ENCODE results near the gene VPS13D. TPM values are rescaled to one million over a fixed set of nuclear protein-coding genes. Genes with fewer than 3 reads are reported as not detected.

VPS13D gene
- total RNA-seq, 1 experiment from 2014 or later = 30.7 TPM

- Histone ChIP-seq H3K27ac (ENCODE audit: low read length) (no peak overlapping the region), H4K20me1 (ENCODE audit: low read length) (no peaks in the 10 kb centered on the region), H3K79me2 (ENCODE audit: low read length) (no peaks in the 10 kb centered on the region), H3K9me2 (replicated peaks; ENCODE audit: low read length) (no peaks in the 10 kb centered on the region), H2AFZ (ENCODE audit: low read length) (no peak overlapping the region), H3K9me3 (ENCODE audit: low read length) (no peaks in the 10 kb centered on the region), H3F3A (ENCODE audit: low read length, unreplicated experiment) (no peaks in the 10 kb centered on the region), H3K9ac (ENCODE audit: low read length) (no peak overlapping the region), H3K4me2 (ENCODE audit: low read length) (no peak overlapping the region), H3K4me3 (ENCODE audit: low read length) (no peak overlapping the region), H3K36me3 (ENCODE audit: low read depth, low read length) (no peaks in the 10 kb centered on the region), H3K4me1 (ENCODE audit: insufficient read depth, low read length) (peaks cover 14% of the 10 kb centered on the region), H3K27me3 (ENCODE audit: low read length) (no peaks in the 10 kb centered on the region)
- intact Hi-C loops (cut with micrococcal nuclease) = no loop called here
- ChIA-PET CTCF (no interaction called here), POLR2A (ENCODE audit: unreplicated experiment) (no interaction called here)
- no peak for ATAC-seq
- no TSS peak for BruUV-seq (replicated peaks)
- no peak for DNase-seq
- TF ChIP-seq EZH2phosphoT487 (IDR thresholded peaks at IDR 0.05; ENCODE audit: borderline replicate concordance, low read length) = no peak
- TF ChIP-seq, protein P1, sequence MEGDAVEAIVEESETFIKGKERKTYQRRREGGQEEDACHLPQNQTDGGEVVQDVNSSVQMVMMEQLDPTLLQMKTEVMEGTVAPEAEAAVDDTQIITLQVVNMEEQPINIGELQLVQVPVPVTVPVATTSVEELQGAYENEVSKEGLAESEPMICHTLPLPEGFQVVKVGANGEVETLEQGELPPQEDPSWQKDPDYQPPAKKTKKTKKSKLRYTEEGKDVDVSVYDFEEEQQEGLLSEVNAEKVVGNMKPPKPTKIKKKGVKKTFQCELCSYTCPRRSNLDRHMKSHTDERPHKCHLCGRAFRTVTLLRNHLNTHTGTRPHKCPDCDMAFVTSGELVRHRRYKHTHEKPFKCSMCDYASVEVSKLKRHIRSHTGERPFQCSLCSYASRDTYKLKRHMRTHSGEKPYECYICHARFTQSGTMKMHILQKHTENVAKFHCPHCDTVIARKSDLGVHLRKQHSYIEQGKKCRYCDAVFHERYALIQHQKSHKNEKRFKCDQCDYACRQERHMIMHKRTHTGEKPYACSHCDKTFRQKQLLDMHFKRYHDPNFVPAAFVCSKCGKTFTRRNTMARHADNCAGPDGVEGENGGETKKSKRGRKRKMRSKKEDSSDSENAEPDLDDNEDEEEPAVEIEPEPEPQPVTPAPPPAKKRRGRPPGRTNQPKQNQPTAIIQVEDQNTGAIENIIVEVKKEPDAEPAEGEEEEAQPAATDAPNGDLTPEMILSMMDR (conservative IDR thresholded peaks at IDR 0.05; ENCODE audit: low read depth, low read length) = no peak
- no peak for TF ChIP-seq EZH2 (IDR thresholded peaks at IDR 0.05; ENCODE audit: low read length, unreplicated experiment)
Observed at GRCh38 chr1:12553963-12554362, 324.1 kb downstream of the VPS13D start.

- Histone ChIP-seq H3K36me3 (ENCODE audit: low read depth, low read length) (no peaks in the 10 kb centered on the region), H3K4me1 (ENCODE audit: insufficient read depth, low read length) (peaks cover 7% of the 10 kb centered on the region), H3F3A (ENCODE audit: low read length, unreplicated experiment) (no peaks in the 10 kb centered on the region), H3K79me2 (ENCODE audit: low read length) (no peaks in the 10 kb centered on the region), H3K9ac (ENCODE audit: low read length) (no peak overlapping the region), H3K27ac (ENCODE audit: low read length) (no peak overlapping the region), H4K20me1 (ENCODE audit: low read length) (no peaks in the 10 kb centered on the region), H3K9me3 (ENCODE audit: low read length) (no peaks in the 10 kb centered on the region), H3K4me2 (ENCODE audit: low read length) (no peak overlapping the region), H3K9me2 (replicated peaks; ENCODE audit: low read length) (no peaks in the 10 kb centered on the region), H2AFZ (ENCODE audit: low read length) (no peak overlapping the region), H3K27me3 (ENCODE audit: low read length) (no peaks in the 10 kb centered on the region), H3K4me3 (ENCODE audit: low read length) (no peak overlapping the region)
- no peak for DNase-seq
- BruUV-seq (replicated peaks) = no TSS peak
- ATAC-seq = no peak
- POLR2A ChIA-PET (ENCODE audit: unreplicated experiment) = no interaction called here
- TF ChIP-seq, protein P1 (conservative IDR thresholded peaks at IDR 0.05; ENCODE audit: low read depth, low read length) = no peak
- no peak for TF ChIP-seq EZH2phosphoT487 (IDR thresholded peaks at IDR 0.05; ENCODE audit: borderline replicate concordance, low read length)
- intact Hi-C loops (cut with micrococcal nuclease) = no loop called here
- CTCF ChIA-PET = no interaction called here
Observed at GRCh38 chr1:12554521-12555305, 324.9 kb downstream of the VPS13D start.

Data from PC-3 (cell line).